ENCODE measurements around the gene ACMSD.
"Not testable (repeated sequence)": the region's sequence is repeated elsewhere in the genome, so short reads cannot be mapped to it uniquely, and the experiment has no call there.

GRCh38 chr2:134903701-134904100 is 65.3 kb downstream of the ACMSD start:
- TF ChIP-seq, protein P1, sequence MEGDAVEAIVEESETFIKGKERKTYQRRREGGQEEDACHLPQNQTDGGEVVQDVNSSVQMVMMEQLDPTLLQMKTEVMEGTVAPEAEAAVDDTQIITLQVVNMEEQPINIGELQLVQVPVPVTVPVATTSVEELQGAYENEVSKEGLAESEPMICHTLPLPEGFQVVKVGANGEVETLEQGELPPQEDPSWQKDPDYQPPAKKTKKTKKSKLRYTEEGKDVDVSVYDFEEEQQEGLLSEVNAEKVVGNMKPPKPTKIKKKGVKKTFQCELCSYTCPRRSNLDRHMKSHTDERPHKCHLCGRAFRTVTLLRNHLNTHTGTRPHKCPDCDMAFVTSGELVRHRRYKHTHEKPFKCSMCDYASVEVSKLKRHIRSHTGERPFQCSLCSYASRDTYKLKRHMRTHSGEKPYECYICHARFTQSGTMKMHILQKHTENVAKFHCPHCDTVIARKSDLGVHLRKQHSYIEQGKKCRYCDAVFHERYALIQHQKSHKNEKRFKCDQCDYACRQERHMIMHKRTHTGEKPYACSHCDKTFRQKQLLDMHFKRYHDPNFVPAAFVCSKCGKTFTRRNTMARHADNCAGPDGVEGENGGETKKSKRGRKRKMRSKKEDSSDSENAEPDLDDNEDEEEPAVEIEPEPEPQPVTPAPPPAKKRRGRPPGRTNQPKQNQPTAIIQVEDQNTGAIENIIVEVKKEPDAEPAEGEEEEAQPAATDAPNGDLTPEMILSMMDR (IDR thresholded peaks at IDR 0.05): not testable (repeated sequence)
- not testable (repeated sequence) for TF ChIP-seq POLR2A (IDR thresholded peaks at IDR 0.05)

All from lower leg skin (tissue), 3 donors.